C4-2B (cell line): Measurements from ENCODE around the gene TEX44.

Source experiments
- H3K27ac ChIP-seq: fragments of 450-650 bp; 2 replicates; pipeline ENCODE4 v1.5.1; 2017
- ZFX ChIP-seq: fragments of 450-650 bp; IDR thresholded peaks from 2 replicates; pipeline ENCODE4 v1.6.1; 2017
- TF ChIP-seq, protein P1 (sequence below): fragments of 450-650 bp; conservative IDR thresholded peaks from 2 replicates; pipeline ENCODE4 v1.5.1; 2017; ENCODE audit warnings: mild to moderate bottlenecking

Gene TEX44

DNA sequence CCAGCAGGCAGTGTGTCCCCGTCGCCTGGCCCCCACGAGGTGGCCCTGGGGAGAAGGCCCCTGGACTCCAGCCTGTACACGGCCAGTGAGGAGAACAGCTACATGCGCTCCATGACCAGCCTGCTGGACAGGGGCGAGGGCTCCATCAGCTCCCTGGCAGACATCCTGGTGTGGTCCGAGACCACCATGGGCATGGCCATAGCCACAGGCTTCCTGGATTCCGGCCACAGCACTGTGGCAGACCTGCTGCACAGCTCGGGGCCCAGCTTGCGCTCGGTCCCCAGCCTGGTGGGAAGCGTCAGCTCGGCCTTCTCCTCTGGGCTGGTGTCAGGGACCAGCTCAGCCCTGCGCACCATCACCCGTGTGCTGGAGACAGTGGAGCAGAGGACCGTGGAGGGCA is 1.0 kb downstream of the TEX44 start:
- TF ChIP-seq, protein P1, sequence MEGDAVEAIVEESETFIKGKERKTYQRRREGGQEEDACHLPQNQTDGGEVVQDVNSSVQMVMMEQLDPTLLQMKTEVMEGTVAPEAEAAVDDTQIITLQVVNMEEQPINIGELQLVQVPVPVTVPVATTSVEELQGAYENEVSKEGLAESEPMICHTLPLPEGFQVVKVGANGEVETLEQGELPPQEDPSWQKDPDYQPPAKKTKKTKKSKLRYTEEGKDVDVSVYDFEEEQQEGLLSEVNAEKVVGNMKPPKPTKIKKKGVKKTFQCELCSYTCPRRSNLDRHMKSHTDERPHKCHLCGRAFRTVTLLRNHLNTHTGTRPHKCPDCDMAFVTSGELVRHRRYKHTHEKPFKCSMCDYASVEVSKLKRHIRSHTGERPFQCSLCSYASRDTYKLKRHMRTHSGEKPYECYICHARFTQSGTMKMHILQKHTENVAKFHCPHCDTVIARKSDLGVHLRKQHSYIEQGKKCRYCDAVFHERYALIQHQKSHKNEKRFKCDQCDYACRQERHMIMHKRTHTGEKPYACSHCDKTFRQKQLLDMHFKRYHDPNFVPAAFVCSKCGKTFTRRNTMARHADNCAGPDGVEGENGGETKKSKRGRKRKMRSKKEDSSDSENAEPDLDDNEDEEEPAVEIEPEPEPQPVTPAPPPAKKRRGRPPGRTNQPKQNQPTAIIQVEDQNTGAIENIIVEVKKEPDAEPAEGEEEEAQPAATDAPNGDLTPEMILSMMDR = no peak
- no peak for TF ChIP-seq ZFX
- no peak overlapping the region for H3K27ac ChIP-seq

DNA sequence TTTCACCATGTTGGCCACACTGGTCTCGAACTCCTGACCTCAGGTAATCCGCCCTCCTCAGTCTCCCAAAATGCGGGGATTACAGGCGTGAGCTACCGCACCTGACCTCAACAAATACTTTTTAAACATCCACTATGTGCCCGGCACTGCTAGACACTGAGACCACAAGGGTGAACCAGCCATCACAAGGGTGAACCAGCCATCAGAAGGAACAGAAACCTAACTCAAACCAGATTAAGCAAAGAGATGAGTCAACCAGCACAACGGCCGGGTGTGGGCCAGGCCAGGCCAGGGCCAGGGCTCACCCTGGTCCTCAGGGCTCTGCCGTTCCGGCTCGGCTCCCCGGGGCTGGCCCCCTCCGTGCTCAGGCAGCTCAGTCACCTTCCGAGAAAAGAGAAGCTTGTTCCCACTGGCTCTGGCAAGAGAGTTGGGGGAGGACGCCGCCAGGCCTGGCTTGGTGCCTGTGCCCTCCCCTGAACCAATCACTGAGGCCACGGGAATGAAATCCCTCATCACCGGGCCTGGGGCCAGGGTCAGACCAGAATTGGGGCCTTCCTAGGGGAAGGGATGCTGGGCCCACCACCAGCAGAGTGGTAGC is 4.4 kb downstream of the TEX44 start:
- H3K27ac ChIP-seq = no peak overlapping the region
- TF ChIP-seq, protein P1 = no peak
- no peak for TF ChIP-seq ZFX

DNA sequence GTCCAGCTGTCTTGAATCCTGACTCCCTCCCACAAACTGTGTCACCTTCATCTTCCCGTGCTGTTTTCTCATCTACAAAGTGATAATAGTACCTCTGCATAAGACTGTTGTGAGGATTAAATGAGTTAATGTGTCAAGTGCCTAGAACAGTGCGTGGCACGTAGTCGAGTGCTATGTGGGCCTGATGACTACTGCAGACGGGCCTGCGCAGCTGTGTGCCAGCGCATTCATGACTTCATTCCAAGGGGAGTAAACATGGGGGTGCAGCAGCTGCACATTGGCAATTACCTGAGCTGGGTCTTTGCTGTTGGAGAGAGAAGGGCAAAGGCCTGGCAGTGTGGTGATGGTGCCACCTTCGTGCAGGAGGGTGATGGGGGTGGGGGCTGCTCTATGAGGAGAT is 5.0 kb downstream of the TEX44 start:
- TF ChIP-seq ZFX = no peak
- TF ChIP-seq, protein P1 = no peak
- no peak overlapping the region for H3K27ac ChIP-seq

DNA sequence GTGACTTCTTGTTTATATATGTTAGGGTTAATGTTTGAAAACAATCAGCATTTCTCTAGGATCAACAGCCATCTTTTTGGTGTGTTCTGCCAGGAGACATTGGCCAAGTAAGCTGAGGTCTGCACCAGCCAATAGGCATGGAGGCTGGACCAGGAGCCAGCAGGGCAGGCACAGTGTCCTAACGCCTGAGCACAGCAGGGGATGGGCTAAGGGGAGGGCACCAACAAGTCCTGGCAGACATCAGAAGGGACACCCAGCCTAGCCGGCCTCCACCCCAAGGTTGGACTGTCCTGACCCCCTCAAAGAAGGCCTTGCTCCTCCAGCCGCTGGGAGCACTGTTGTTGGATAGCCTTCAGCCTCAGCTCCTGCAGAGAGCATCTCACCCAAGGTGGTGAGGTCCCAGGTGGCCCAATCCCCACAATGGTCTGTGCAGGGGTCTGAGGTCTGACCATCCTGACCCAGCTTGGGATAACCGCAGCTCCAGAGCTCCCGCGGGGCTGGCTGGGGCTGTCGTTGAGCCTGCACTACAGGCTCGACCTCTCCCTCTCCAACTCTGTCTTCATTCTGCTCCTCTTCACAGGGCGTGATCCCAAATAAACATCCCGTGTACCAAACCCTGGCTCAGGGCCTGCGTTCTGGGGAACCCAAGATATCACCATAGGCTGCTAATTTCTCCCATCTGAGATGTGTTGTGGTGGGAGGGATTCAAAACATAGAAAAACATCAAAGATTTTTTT is 8.1 kb downstream of the TEX44 start:
- TF ChIP-seq ZFX = no peak
- TF ChIP-seq, protein P1 = no peak
- no peak overlapping the region for H3K27ac ChIP-seq

DNA sequence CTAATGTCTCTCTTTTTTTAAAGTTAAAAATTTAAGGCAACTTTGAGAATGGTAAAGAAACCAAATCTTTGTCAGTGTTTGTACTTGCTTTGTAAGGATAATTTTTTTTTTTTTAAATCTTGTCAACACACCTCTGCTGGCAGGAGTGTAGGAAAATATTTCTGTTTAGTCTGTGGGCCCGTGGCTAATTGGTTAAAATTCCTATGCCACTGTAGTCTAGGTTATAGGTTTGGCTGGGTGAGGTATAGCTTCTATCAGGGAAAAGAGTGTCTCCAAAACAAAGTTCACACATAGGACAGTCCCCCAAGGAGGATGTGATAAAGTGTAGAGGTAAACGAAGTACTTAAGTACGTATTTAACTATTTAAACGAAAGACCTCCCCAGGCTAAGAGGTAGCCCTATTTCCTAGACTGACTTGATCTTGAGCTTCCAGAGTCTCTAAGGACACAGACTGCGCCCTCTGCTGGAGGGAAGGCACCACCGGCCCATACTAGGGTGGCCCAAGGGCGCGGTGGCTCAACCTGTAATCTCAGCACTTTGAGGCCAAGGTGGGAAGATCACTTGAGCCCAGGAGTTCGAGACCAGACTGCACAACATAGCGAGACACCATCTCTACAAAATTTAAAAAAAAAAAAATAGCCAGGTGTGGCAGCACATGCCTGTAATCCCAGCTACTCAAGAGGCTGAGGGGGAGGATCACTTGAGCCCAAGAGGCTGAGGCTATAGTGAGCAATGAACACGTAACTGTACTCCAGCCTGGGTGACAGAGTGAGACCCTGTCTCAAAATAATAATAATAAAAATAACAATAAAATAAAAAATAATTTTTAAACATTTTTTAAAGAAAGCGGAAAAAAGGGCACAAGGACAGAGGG is 8.9 kb downstream of the TEX44 start:
- no peak overlapping the region for H3K27ac ChIP-seq
- TF ChIP-seq ZFX = no peak
- TF ChIP-seq, protein P1 = peak; percentile 90

DNA sequence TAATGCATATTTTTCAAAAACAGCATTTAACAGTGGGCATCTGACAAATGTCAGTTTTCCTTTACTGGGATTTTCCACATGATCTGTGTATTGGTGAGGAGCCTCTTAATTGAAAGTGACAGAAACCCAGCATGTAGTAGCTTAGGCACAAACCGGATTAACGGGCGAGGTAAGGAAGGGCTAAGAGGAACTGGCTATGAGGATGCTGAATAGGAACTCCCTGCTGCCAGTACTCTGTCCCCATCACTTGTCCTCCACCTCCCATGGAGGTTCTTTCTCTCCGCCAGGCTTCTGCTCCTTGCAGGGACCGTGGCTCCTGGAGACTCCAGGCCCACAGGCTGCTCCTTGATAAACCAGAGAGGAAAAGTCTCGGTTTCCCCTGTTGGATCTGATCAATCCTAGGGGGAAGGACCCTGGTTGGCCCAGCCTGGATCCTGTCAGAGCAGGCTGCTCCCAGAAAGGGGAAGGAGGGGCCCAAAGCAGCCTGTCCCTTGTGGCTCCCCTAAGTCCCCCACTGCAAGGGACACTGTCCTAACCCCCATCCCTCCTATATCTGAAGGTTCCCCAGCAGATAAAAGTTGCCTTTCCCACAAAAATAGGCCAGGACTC is 10.3 kb downstream of the TEX44 start:
- peak overlapping the region; percentile 75; the same call in 1 of the 2 replicates for H3K27ac ChIP-seq
- TF ChIP-seq, protein P1 = no peak
- no peak for TF ChIP-seq ZFX
